Bronchial epithelial cell (primary cell): ENCODE measurements around the gene TASP1. TPM values are rescaled to one million over a fixed set of nuclear protein-coding genes. Genes with fewer than 3 reads are reported as not detected.
"Not testable (repeated sequence)": the region's sequence is repeated elsewhere in the genome, so short reads cannot be mapped to it uniquely, and the experiment has no call there.

Experiments
- DNase-seq: peaks from one replicate; pipeline ENCODE4 v3.0.0-alpha.2; 2010; ENCODE audit warnings: low read depth
- FAIRE-seq: peaks from 2 replicates; lab custom pipeline; 2011; peaks lifted over from hg19 to GRCh38; lab: Jason Lieb, UNC
- H3K27me3 ChIP-seq: 2 replicates; pipeline ENCODE4 v1.5.1; 2011; ENCODE audit warnings: low read length; ENCODE audit not compliant: control insufficient read depth, insufficient read depth
- H3K36me3 ChIP-seq: 2 replicates; pipeline ENCODE4 v1.5.1; 2011; ENCODE audit warnings: low read length; ENCODE audit not compliant: control insufficient read depth, insufficient read depth
- H3K4me3 ChIP-seq: 2 replicates; pipeline ENCODE4 v1.5.1; 2011; ENCODE audit warnings: mild to moderate bottlenecking, low read depth, low read length, control low read depth
- CTCF ChIP-seq: IDR thresholded peaks from 2 replicates; pipeline ENCODE4 v1.5.1; 2011; ENCODE audit warnings: mild to moderate bottlenecking, moderate library complexity, low read length, control low read depth, inconsistent platforms; ENCODE audit not compliant: insufficient read depth, severe bottlenecking
- total RNA-seq: library from RNA; depleted of rRNA; stranded (reverse); fragments of >200 nt; gene quantifications from 2 replicates; pipeline ENCODE4 v1.2.1, GENCODE V29; 2014

TASP1 gene
- total RNA-seq, 1 donor from 2014 or later, result 18.7 TPM

DNA sequence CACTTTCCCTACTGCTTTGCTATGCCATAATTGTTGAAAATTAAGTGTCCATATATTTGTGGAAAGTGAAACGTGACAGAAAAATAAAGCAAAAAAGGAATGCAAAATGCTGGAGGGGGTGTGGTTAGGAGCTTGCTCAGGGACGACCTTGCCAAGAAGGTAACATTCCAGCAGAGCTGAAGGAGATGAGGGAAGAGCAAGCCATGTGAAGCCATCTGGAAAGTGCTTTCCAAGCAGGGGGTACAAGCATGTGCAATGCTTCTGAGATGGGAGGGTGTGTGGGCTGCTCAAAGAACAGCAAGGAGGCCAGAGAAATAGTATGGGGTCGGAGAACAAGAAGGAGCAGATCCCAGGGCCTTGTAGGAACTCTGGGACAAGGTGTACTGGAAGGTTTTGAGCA, 255.9 kb downstream of the TASP1 start:
- no peak for TF ChIP-seq CTCF
- no peak for FAIRE-seq
- Histone ChIP-seq H3K27me3 (no peaks in the 10 kb centered on the region), H3K36me3 (peaks cover 2% of the 10 kb centered on the region), H3K4me3 (no peak overlapping the region)
- DNase-seq, result no peak

GRCh38 chr20:13380497-13381229, 258.1 kb downstream of the TASP1 start:
- not testable (repeated sequence) for FAIRE-seq, DNase-seq

DNA sequence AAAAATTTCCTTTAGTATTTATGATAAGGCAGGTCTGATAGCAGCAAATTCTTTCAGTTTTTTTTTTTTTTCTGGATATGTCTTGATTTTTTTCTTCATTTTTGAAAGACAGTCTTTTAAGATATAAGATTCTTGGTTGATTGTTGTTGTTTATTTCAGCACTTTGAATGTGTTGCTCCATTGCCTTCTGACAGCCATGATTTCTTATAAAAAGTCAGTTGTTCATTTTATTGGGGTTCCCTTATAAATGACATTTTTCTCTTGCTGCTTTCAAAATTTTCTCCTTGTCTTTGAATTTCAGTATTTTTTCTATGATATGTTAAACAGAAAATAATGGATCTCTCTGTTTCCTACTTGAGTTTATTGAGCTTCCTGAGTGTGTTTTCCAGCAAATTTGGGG, 265.3 kb downstream of the TASP1 start:
- Histone ChIP-seq H3K27me3 (no peaks in the 10 kb centered on the region), H3K36me3 (no peaks in the 10 kb centered on the region), H3K4me3 (no peak overlapping the region)
- no peak for FAIRE-seq
- no peak for TF ChIP-seq CTCF
- no peak for DNase-seq

More at GRCh38 chr20:13380497-13381229, 258.1 kb downstream of the TASP1 start:
- H3K27me3 ChIP-seq, H3K36me3 ChIP-seq, H3K4me3 ChIP-seq: not testable (repeated sequence)

GRCh38 chr20:13364278-13365170, 274.2 kb downstream of the TASP1 start:
- H3K4me3 ChIP-seq, result no peak overlapping the region
- H3K27me3 ChIP-seq, result no peaks in the 10 kb centered on the region
- no peak for TF ChIP-seq CTCF
- DNase-seq (no peak), FAIRE-seq (no peak)
- H3K36me3 ChIP-seq, result no peaks in the 10 kb centered on the region

GRCh38 chr20:13363473-13363872, 275.3 kb downstream of the TASP1 start:
- no peak for FAIRE-seq
- H3K36me3 ChIP-seq, result no peaks in the 10 kb centered on the region
- no peaks in the 10 kb centered on the region for H3K27me3 ChIP-seq
- TF ChIP-seq CTCF, result no peak
- no peak overlapping the region for H3K4me3 ChIP-seq
- no peak for DNase-seq

DNA sequence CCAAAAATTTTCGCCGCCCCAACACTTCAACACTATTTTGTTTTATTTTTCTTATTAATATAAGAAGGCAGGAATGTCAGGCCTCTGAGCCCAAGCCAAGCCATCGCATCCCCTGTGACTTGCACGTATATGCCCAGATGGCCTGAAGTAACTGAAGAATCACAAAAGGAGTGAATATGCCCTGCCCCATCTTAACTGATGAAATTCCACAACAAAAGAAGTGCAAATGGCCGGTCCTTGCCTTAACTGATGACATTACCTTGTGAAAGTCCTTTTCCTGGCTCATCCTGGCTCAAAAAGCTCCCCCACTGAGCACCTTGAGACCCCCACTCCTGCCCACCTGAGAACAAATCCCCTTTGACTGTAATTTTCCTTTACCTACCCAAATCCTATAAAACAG, 276.6 kb downstream of the TASP1 start:
- FAIRE-seq, H3K4me3 ChIP-seq, H3K36me3 ChIP-seq, DNase-seq, H3K27me3 ChIP-seq: not testable (repeated sequence)

GRCh38 chr20:13358936-13359335, 279.8 kb downstream of the TASP1 start:
- H3K27me3 ChIP-seq, FAIRE-seq, H3K36me3 ChIP-seq, H3K4me3 ChIP-seq, DNase-seq: not testable (repeated sequence)

GRCh38 chr20:13357782-13358181, 280.9 kb downstream of the TASP1 start:
- not testable (repeated sequence) for H3K36me3 ChIP-seq, H3K27me3 ChIP-seq, H3K4me3 ChIP-seq, FAIRE-seq, DNase-seq
